Right renal cortex interstitium (tissue), 3 donors: ENCODE results near the gene DHRS9. TPM values are rescaled to one million over a fixed set of nuclear protein-coding genes. Genes with fewer than 3 reads are reported as not detected.

Source experiments
- DNase-seq, 3 donors: peaks; one replicate each; pipeline ENCODE4 v3.0.0-alpha.2; 2013; ENCODE audit warnings: low read depth in 3 of 3, low spot score in 2 of 3
- polyA plus RNA-seq, 3 donors: library from polyadenylated mRNA; unstranded; fragments of 120-200 nt; gene quantifications; one replicate each; pipeline ENCODE4 v1.2.1, GENCODE V29; 2013; ENCODE audit not compliant: insufficient read length in 3 of 3

The DHRS9 gene
- polyA plus RNA-seq, 3 donors, result 0.50 to 1.3 (median 0.93) TPM

DNA sequence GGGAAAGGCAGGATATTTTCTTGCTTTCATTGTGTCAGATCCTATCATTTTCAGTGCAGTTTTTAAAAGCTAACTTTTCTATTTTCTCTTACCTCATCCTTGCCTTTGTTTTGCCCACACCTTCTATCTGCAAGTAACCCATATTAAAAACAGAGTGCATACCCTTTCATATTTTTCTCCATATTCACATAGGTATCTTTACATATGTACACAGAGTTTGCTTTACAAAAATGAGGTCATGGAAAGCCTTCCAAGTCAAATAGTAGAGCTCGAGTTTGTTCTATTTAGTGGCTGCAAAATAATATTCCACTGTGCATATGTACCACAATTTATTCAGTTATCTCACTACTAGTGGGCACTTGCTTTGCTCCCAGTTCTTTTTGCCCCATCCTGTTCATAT is 3.9 kb upstream of the DHRS9 start:
- no peak for DNase-seq

DNA sequence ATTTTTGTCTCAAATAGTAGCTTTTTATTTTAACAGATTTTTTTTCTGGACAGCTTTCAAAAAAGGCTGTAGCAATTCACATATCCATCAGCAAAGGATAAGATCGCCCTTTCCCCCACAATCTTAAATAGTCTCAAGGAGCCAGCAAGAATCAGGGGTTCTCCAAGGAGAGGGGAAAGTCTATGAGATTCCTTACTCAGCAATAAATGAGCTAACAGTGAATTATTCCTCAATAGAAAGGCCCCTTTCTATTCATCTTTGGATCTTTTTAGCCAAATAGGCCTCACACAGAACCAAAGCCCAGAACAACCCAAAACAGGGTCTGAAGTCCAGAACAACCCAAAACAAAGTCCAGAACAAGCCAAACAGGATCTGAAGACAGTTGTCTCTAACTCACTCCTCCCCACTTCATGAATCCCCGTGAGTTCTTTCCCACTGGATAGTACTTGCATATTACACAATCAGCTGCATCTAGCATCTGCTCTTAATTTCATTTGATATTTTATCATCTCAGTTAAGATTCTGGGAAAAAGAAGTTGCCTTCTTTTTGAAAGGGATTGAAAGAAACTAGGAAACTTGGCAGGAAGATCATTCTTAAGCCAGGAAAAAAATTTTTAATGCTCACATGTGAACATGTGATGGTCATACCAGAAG is 3.4 kb upstream of the DHRS9 start:
- DNase-seq, result no peak

DNA sequence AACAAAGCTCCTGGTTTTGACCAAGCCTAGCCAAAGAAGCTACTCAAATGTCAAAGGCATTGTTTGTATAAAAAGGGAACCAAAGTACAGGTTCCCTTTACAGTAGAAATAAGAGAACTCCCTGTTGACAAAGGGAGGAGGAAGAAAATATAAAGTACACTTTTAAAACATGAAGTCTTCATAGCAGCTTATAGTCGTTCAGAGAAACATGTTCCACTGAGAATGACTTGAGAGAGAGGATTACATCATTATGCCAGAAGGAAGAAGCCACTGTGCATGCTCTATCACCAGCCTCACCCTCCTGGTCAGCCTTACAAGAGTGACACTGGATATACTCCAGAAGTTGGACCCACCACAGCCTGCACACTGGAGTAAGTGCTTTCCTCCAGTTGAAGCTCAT is 2.5 kb upstream of the DHRS9 start:
- no peak for DNase-seq

DNA sequence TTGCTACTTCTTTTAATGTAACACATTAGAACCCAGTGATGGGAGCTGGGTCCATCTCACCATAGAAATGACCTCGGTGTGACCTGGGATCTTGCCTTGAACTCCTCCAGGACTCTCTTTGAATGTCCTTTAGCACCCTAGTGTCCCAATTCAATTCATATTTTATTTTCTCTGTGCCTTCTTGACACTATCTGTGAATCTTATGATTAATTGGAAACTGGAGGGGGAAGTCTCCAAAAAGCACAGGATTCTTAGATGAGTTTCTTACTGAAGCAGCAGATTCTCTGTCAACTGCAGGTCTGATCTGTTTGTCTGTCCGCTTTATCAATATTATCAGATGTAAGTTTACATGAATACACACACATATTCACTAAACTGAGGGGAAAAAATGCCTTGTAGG is 470 bp downstream of the DHRS9 start:
- DNase-seq, result no peak

DNA sequence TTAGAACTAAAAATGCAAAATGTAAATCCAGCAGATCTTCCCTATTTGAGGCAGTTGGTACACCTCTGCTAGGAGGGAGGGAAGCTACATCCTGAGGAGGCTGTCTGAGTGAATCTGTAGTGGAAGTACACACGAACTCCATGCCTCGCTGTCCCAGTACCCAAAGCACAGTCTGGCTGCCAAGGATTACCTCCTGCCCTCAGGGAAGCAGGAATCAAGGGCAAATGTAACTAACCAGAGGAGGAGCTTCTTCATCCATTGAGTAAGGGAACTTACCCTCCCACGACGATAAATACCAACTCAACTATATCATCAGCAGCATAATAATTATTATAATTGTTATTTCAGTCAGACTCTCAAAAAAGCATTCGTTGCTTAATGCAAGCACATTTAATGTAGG is 2.1 kb downstream of the DHRS9 start:
- no peak for DNase-seq

DNA sequence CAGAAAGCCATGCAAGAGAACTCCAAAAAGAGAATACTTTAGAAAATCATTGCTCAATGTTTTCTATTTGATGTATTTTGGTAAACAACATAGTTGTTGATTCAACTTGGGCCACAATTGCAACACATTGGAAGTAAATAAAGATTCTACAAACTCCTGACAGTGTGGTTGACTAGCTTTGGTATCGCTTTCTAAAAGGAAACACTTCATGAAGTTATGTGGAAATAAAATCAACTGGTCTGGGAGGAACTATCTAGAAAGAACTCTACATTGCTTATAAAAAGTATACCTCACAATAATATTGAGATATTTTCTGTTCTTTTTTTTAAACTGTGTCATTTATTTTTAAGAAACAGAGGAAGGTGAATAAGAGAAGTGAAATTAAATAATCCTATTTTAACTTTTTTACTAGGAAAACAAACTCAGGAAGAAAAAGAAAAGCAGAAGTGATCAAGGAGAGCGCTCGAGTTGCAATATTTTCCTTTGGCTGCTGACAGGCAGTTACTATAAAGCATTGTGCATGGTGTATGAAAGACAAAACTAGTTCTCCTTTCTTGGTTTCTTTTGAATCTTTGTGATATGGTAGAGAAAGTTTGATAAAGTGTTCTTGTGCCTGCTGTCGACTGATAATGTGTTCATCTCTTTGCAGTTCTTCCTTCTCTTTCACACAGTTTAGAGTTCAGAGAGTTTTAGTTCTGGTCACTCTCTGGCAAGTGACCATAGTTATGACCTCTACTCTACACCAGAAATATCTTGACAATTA is 3.0 kb downstream of the DHRS9 start:
- DNase-seq, result no peak

DNA sequence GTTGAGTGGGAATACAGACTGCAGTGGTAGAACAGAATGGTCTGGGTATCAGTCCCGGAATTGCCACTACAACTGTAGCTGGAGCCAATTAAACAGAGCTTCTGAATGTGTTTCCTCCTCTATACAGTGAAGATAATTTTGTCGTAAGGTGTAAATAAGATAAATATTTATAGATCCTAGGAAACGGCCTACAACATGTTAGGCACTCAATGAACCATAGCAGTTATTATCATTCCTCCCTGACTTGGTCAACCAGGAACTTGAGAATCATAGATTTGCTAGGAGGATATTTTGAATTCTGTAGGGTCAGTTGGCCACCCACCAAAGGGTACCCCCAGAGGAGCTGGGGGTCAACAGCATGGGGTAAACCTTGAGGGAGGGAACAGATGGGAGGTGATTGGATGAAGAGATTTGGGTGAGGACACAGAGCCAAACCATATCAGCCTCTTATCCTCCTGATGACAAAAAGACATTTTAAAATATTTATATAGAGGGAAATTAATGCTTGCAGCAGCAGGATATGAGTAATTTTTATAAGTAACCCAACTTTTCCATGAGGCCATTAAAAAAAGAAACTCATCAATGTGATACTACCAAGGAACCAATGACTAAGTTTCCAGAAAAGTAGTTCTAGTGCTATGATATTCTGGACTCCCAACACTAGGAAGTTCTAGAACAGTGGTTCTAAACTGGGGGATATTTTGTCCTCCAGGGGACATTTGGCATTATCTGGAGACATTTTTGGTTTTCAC is 4.0 kb downstream of the DHRS9 start:
- DNase-seq, result no peak

DNA sequence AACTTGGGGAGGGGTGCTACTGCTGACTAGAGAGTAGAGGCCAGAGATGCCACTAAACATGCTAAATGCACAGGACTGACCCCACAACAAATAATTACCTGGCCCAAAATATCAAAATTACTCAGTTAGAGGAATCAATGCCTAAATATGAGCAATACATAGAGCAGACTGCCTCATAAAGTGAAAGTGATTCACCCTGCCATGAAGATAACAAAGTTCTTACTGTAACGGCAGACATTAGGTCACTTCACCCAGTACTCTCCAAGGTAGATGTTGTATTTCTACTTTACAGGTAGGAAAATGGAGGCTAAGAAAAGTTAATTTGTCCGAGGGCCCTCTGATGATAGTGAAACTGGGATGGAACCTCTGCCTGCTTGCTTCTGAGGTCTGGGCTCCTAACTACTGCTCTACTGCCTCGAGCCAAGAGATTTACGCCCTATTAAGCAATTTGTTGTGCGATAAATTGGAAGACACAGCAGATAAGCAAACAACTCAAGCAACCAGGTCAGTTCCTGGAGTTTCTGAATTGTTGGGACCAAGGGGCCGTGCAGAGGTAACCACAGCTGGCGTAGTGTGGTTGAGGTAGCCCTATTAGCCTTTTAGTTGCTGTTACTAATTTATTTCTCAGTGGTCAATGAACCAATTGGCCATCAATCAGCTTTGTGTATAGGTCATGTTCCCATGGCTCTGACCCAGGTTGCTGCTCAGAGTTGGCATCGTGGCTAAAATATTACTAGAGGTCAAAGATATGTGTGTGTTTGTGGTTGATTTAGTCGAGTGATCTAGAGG is 4.8 kb downstream of the DHRS9 start:
- peak in 1 of 3 donors; percentile 8 for DNase-seq

DNA sequence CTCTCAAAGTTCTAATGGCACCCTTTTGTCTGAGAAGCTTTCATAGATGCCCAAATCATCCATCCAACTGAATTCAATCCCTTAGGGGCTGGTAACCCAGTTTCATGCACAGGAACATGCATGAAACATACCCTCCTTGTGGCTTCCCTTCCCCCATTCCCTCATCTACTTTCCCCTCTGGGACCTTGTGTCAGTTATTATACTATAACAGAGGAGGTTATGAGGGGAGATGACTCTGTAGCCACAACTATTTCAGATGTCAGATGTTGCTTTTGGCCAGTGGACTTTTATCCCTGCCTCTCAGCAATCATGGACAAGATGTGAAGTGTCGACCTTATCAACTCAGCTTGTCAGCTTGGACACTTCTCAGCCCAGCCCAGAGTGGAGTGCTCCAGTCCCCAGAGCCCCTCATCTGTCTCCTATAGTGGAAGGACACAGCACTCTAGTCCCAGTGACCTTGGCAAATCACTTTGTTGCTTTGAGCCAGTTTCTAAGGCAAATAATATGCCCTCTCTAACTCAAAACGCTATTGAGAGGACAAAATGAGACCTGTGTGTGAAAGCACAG is 8.4 kb downstream of the DHRS9 start:
- DNase-seq, result no peak

DNA sequence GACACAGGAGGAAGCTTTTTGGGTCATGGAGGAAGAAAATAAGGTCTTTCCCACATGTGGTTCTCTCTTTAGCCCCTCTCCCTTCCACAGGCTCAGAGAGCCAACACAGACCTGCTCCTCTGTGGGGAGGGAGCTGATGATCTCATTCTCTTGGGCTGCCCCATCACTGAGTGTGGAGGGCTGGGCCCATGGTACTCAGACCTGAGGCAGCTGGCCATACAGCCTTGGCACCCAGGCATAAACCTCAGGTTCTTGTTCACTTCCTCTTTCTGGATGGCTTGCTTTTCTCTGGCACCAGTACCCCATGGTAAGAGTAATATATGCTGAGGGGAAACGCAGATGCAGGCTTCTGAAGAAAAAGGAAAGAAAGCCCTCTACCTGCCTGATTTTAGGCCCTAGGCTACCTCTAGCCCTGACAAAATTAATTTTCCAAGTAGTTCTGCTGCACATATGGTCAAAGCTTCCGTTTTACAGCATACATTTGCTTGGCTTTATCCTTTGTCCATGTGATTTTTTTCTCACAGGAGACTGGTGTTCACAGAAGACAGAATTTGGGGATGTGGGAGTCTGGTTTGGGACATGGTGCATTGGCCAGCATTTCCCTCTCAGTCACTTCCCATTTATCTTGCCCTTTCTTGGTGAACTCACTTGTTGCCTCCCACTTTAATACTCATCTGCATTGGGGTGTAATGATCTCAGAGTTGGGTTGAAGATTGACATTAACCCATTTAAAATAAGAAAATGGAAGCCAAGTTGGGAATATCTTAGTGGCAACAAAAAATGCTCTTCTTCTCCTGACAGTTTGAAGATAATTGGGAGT is 11.1 kb downstream of the DHRS9 start:
- DNase-seq, result no peak

DNA sequence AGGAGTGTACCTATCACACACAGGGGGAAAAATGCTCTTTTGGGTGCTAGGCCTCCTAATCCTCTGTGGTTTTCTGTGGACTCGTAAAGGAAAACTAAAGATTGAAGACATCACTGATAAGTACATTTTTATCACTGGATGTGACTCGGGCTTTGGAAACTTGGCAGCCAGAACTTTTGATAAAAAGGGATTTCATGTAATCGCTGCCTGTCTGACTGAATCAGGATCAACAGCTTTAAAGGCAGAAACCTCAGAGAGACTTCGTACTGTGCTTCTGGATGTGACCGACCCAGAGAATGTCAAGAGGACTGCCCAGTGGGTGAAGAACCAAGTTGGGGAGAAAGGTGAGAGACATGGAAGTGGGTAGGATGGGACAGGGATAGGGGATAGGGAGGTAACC is 12.2 kb downstream of the DHRS9 start:
- no peak for DNase-seq

DNA sequence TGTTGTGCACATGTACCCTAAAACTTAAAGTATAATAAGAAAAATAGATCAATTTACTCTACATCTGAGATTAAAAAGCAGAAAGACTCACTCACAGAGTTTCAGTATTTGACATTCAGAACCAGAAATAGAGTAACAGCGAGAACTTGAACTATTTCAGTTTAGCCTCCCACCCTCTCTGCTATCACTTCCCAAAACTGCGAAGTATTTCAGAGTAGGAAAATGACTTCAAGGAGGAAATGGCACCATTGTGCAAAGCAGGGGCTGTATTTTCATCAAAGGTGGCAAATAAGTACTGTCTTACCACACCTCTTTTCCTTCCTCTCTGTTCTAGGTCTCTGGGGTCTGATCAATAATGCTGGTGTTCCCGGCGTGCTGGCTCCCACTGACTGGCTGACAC is 13.6 kb downstream of the DHRS9 start:
- no peak for DNase-seq

DNA sequence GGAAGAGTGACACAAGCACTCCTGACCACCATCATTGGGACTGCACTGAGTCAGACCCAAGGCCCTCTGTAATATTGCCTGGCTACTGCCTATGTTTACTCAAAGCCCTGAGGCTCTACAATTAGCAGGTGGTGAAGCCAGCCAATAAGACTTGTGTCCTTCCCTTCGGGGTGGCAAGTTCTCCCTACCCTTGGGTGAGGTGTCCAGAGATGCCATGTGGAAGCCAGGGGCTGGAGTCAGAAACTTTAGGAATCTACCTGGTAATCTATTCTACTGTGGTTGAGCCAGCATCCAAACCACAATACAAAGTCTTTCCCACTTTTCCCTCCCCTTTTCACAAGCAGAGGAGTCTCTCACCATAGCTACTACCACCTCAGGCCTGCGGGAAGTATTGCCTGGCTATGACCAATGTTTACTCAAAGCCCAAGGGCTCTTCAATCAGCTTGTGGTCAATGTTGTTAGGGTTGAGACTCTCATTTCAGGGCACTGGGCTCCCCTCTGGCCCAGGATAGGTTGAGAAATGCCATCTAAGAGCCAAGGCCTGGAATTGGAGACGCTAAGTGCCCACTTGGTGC is 17.6 kb downstream of the DHRS9 start:
- no peak for DNase-seq

DNA sequence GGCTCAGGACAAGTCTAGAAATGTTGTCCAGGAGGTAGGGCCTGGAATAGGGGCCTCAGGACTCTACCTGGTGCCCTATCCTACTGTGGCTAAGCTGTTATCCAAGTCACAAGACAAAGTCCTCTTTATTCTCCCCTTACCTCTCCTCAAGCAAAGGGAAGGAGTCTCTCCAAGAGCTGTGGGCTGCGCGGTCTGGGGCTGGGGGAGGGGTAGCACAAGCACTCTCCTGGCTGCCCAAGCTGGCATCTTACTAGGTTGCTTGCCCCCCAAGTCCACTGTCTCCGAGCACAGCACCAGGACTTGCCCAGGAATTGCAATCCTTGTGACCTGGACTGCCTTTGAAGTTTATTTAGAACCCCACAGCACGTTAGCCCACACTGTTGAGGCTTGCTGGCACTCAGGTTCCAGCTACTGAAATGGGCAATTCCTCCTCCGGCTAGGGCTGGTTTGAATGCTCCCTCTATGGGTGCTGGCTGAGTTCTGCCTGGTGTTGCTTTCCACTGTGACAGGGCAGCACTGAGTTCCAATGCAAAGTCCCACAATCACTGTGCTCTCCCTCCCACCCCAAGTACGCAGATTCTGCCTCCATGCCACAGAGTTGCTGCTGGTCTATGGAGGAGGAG is 18.5 kb downstream of the DHRS9 start:
- no peak for DNase-seq

DNA sequence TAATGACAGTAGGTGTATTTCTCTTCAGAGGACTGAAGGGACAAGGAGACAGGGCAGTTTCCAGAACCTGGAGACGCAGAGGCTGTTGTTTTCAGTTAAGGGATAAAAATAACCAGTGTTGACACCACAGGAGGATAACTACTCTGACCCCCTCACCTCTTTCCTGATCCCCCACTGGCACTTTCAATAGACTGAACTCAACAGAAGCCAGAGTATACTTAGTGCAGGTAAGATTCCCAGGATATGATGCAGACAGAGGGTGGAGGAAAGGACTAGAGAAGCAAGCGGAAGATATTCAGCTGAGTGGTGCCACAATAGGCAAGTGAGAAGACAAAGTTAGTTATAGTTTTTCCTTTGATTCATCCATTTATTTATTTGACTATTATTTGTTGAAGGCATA is 19.8 kb downstream of the DHRS9 start:
- DNase-seq, result no peak

DNA sequence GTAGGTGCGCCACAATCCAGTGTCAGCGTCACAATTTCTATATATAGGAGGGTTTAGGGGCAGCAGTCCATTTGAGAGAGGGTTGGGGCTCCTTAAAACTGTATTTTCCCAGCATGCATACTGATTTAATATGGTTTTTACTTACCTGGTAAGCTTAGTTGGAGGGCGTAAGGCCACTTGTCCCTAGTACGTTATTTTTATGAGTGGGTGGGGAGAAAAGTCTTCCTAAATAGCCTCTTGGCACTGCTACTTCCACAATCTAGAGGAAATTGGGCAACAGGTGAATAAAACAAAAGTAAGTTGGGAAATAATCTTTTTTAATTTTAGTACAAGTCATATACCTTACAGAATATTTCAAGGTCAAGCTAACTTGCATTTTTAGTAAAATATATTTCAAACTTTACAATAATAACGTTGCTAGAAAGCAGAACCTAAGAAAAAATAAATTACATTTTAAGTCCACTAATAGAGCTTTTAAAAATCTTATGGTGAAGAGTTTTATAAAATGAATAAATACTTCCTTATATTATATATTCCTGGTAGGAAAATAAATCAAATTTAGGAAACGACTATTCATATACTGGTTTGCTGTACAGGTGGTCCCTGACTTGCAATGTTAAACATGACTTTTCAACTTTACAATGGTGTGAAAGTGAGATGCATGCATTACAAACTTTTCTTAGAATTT is 20.9 kb downstream of the DHRS9 start:
- DNase-seq, result no peak

DNA sequence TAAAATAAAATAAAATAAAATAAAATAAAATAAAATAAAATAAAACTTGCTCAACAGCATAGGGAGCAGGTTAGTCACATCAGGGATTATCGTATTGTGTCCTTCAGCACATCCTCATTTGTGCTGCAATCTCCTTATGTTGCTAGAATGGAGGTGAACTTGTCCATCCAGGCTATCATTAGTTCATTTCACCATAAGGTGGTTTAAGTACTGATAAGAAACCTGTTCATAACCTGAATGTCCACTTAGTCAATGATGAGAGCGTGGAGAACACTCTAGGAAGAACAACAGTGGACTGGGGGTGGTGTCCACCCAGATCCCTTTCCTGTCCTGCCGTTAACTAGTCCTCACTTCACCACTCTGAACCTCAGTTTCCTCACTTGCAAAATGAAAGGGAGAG is 21.9 kb downstream of the DHRS9 start:
- DNase-seq, result no peak

DNA sequence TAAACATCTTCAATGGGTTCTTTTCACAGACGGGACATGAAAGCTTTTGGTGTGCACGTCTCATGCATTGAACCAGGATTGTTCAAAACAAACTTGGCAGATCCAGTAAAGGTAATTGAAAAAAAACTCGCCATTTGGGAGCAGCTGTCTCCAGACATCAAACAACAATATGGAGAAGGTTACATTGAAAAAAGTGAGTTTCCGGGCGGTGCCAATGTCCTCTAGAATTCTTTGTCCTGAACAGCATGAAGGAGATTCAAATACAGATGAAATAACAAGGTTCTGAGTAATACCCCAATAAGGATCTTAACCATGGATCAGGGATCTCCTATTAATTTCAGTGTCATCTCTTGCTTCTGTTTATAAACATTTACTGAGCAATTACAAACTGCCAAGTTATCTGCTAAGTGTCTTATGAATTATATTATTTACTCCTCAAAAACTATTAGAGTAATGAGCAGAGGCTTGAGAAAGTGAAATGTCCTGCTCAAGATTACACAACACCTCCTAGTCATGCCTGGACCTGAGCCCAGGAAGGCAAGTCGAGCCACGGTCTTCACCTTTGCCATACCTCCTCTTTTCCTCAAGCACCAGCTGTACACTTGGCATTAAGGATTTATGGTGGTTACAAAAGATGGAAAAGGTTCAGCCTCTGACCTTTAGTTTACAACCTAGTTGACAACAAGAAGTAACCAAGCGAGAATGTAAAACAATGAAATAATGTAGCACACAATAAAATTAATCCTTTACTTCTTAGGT is 22.6 kb downstream of the DHRS9 start:
- no peak for DNase-seq
